AG10803 (cell line): ENCODE measurements around the gene MRPL32.

Experiments
- DNase-seq: peaks from one replicate; pipeline ENCODE4 v3.0.0; 2010; ENCODE audit warnings: low read depth
- H3K4me3 ChIP-seq: 2 replicates; pipeline ENCODE4 v1.5.1; 2011; ENCODE audit warnings: mild to moderate bottlenecking, low read length, control low read depth
- CTCF ChIP-seq: conservative IDR thresholded peaks from 2 replicates; pipeline ENCODE4 v1.5.1; 2011; ENCODE audit warnings: mild to moderate bottlenecking, low read length, control low read depth, inconsistent platforms

Gene MRPL32

GRCh38 chr7:42964849-42965805, 33.0 kb downstream of the MRPL32 start:
- no peak for TF ChIP-seq CTCF
- no peak overlapping the region for H3K4me3 ChIP-seq
- peak; percentile 7 for DNase-seq

GRCh38 chr7:42967391-42967790, 35.2 kb downstream of the MRPL32 start:
- TF ChIP-seq CTCF, result no peak
- DNase-seq, result no peak
- no peak overlapping the region for H3K4me3 ChIP-seq

GRCh38 chr7:42972699-42973500, 40.7 kb downstream of the MRPL32 start:
- peak; percentile 100 for DNase-seq
- TF ChIP-seq CTCF, result no peak
- H3K4me3 ChIP-seq, result no peak overlapping the region

- TF ChIP-seq CTCF, result no peak
- H3K4me3 ChIP-seq, result no peak overlapping the region
- DNase-seq, result no peak
Measured at GRCh38 chr7:42976371-42976770, 44.2 kb downstream of the MRPL32 start.

GRCh38 chr7:42978496-42978895, 46.3 kb downstream of the MRPL32 start:
- DNase-seq, result no peak
- H3K4me3 ChIP-seq, result no peak overlapping the region
- no peak for TF ChIP-seq CTCF

- no peak for DNase-seq
- TF ChIP-seq CTCF, result no peak
- no peak overlapping the region for H3K4me3 ChIP-seq
Measured at GRCh38 chr7:42980084-42980483, 47.9 kb downstream of the MRPL32 start.
